ENCODE measurements around the gene DGKB.

- TF ChIP-seq ETV6 (CRISPR knock-in tag; IDR thresholded peaks at IDR 0.05) (no peak), CREM (CRISPR knock-in tag; IDR thresholded peaks at IDR 0.05) (no peak), TEAD4 (CRISPR knock-in tag; IDR thresholded peaks at IDR 0.05) (no peak), IRF1 (CRISPR knock-in tag; IDR thresholded peaks at IDR 0.05) (no peak), NFYB (CRISPR knock-in tag; conservative IDR thresholded peaks at IDR 0.05; ENCODE audit: low read depth) (no peak), CTCF (IDR thresholded peaks at IDR 0.05) (no peak), MAX (CRISPR knock-in tag; IDR thresholded peaks at IDR 0.05) (no peak), USF2 (CRISPR knock-in tag; IDR thresholded peaks at IDR 0.05) (no peak)
Measured at GRCh38 chr7:14836006-14836405, 66.5 kb downstream of the DGKB start.
